PC-3 (cell line): Measurements from ENCODE around the gene DPT. TPM values are rescaled to one million over a fixed set of nuclear protein-coding genes. Genes with fewer than 3 reads are reported as not detected.

ENCODE experiments used
- ATAC-seq: fragments of 200-7000 bp; cut with Tn5 transposase; 2 replicates; pipeline ENCODE4 v1.9.1; 2020; ENCODE audit warnings: mild to moderate bottlenecking, moderate library complexity
- BruUV-seq: library from RNA; stranded (reverse); fragments of 400-500 nt; replicated peaks from 2 replicates; lab custom pipeline; 2021; lab: Mats Ljungman, UMichigan
- CTCF ChIA-PET: fragments of 300-600 bp; sonication (Branson Sonifier 250); formaldehyde crosslinking; loops from one replicate; lab custom pipeline; 2022; ENCODE audit warnings: antibody characterized with exemption; lab: Charles Lee
- POLR2A ChIA-PET: fragments of 300-600 bp; sonication (Branson Sonifier 250); formaldehyde crosslinking; loops from one replicate; lab custom pipeline; 2022; ENCODE audit warnings: antibody characterized with exemption; ENCODE audit not compliant: unreplicated experiment; lab: Charles Lee
- DNase-seq: peaks from one replicate; pipeline ENCODE4 v3.0.0-alpha.2; 2015
- H2AFZ ChIP-seq: fragments of 300-600 bp; sonication (generic); 2 replicates; pipeline ENCODE4 v1.6.0; 2016; ENCODE audit warnings: antibody characterized with exemption, low read length
- H3F3A ChIP-seq: fragments of 300-600 bp; sonication (generic); one replicate; pipeline ENCODE4 v1.6.0; 2017; ENCODE audit warnings: antibody characterized with exemption, low read length, control low read depth, mild to moderate bottlenecking; ENCODE audit not compliant: unreplicated experiment
- H3K27ac ChIP-seq: fragments of 300-600 bp; sonication (generic); 2 replicates; pipeline ENCODE4 v1.5.1; 2016; ENCODE audit warnings: mild to moderate bottlenecking, low read length
- H3K27me3 ChIP-seq: fragments of 300-600 bp; sonication (generic); 2 replicates; pipeline ENCODE4 v1.6.1; 2016; ENCODE audit warnings: low read length, mixed read lengths
- H3K36me3 ChIP-seq: fragments of 300-600 bp; sonication (generic); 2 replicates; pipeline ENCODE4 v1.6.1; 2016; ENCODE audit warnings: low read depth, mixed run types, low read length, mixed read lengths
- H3K4me1 ChIP-seq: fragments of 300-600 bp; sonication (generic); 2 replicates; pipeline ENCODE4 v1.5.1; 2016; ENCODE audit warnings: low read length; ENCODE audit not compliant: insufficient read depth
- H3K4me2 ChIP-seq: fragments of 300-600 bp; sonication (generic); 2 replicates; pipeline ENCODE4 v1.6.0; 2016; ENCODE audit warnings: low read length
- H3K4me3 ChIP-seq: fragments of 300-600 bp; sonication (generic); 2 replicates; pipeline ENCODE4 v1.5.1; 2016; ENCODE audit warnings: mild to moderate bottlenecking, low read length, mixed read lengths
- H3K79me2 ChIP-seq: fragments of 300-600 bp; sonication (generic); 2 replicates; pipeline ENCODE4 v1.6.1; 2017; ENCODE audit warnings: low read length, mixed read lengths
- H3K9ac ChIP-seq: fragments of 300-600 bp; sonication (generic); 2 replicates; pipeline ENCODE4 v1.6.0; 2016; ENCODE audit warnings: mild to moderate bottlenecking, low read length
- H3K9me2 ChIP-seq: fragments of 300-600 bp; sonication (generic); replicated peaks from 2 replicates; pipeline ENCODE4 v1.6.1; 2016; ENCODE audit warnings: mixed run types, low read length, mixed read lengths
- H3K9me3 ChIP-seq: fragments of 300-600 bp; sonication (generic); 2 replicates; pipeline ENCODE4 v1.6.1; 2016; ENCODE audit warnings: low read length, mixed read lengths
- H4K20me1 ChIP-seq: fragments of 300-600 bp; sonication (generic); 2 replicates; pipeline ENCODE4 v1.6.1; 2016; ENCODE audit warnings: low read length, mixed read lengths
- EZH2 ChIP-seq: fragments of 300-600 bp; sonication (generic); IDR thresholded peaks from one replicate; pipeline ENCODE4 v1.6.1; 2017; ENCODE audit warnings: antibody characterized with exemption, mild to moderate bottlenecking, low read length; ENCODE audit not compliant: unreplicated experiment
- EZH2phosphoT487 ChIP-seq: fragments of 300-600 bp; sonication (generic); IDR thresholded peaks from 2 replicates; pipeline ENCODE4 v1.6.1; 2018; ENCODE audit warnings: mild to moderate bottlenecking, antibody characterized with exemption, low read length, borderline replicate concordance
- intact Hi-C: fragments of 100-400 bp; cut with micrococcal nuclease; formaldehyde crosslinking; loops from 2 replicates; pipeline ENCODE4 v1.9.0; 2023
- total RNA-seq: library from RNA; depleted of rRNA; stranded (reverse); fragments of >200 nt; gene quantifications from 2 replicates; pipeline ENCODE4 v1.2.3, GENCODE V29; 2014
- TF ChIP-seq, protein P1 (sequence below): fragments of 300-600 bp; sonication (generic); conservative IDR thresholded peaks from 2 replicates; pipeline ENCODE4 v1.5.1; 2017; ENCODE audit warnings: antibody characterized with exemption, low read depth, mild to moderate bottlenecking, low read length

The DPT gene
- total RNA-seq, 1 experiment from 2014 or later: not detected

DNA sequence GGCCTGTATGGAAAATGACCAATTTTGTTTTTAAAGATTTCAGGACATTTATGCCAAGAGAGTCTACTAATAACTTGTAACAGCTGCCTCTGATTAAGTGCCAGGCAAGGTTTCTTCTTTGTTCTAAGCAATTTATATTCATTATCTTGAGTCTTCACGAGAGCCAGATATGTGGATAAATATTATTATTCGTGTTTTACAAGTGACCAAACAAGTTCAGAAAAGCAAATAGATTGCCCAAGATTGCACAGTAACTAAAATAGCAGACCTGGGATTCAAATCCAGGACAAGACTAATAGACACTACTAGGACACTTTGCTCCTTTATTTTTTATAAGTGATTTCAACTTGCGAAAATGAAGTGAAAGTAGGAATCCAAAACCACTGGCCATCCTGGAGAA lies 30.1 kb upstream of the DPT start:
- Histone ChIP-seq H3K4me2 (no peak overlapping the region), H2AFZ (no peak overlapping the region), H3K9me2 (no peaks in the 10 kb centered on the region), H3K4me1 (no peaks in the 10 kb centered on the region), H3K36me3 (no peaks in the 10 kb centered on the region), H4K20me1 (no peaks in the 10 kb centered on the region), H3K27me3 (no peaks in the 10 kb centered on the region), H3F3A (no peaks in the 10 kb centered on the region), H3K27ac (no peak overlapping the region), H3K9me3 (no peaks in the 10 kb centered on the region), H3K79me2 (no peaks in the 10 kb centered on the region), H3K9ac (no peak overlapping the region), H3K4me3 (no peak overlapping the region)
- ChIA-PET POLR2A (no interaction called here), CTCF (no interaction called here)
- TF ChIP-seq EZH2phosphoT487: no peak
- TF ChIP-seq, protein P1, sequence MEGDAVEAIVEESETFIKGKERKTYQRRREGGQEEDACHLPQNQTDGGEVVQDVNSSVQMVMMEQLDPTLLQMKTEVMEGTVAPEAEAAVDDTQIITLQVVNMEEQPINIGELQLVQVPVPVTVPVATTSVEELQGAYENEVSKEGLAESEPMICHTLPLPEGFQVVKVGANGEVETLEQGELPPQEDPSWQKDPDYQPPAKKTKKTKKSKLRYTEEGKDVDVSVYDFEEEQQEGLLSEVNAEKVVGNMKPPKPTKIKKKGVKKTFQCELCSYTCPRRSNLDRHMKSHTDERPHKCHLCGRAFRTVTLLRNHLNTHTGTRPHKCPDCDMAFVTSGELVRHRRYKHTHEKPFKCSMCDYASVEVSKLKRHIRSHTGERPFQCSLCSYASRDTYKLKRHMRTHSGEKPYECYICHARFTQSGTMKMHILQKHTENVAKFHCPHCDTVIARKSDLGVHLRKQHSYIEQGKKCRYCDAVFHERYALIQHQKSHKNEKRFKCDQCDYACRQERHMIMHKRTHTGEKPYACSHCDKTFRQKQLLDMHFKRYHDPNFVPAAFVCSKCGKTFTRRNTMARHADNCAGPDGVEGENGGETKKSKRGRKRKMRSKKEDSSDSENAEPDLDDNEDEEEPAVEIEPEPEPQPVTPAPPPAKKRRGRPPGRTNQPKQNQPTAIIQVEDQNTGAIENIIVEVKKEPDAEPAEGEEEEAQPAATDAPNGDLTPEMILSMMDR: no peak
- TF ChIP-seq EZH2: no peak
- BruUV-seq: no TSS peak
- ATAC-seq (no peak), DNase-seq (no peak)
- intact Hi-C loops: no loop called here

GRCh38 chr1:168758503-168758902 lies 29.5 kb upstream of the DPT start:
- CTCF ChIA-PET: no interaction called here
- no peak overlapping the region for H3K4me3 ChIP-seq
- no peak overlapping the region for H2AFZ ChIP-seq
- BruUV-seq: no TSS peak
- POLR2A ChIA-PET: no interaction called here
- H3K36me3 ChIP-seq: no peaks in the 10 kb centered on the region
- H3F3A ChIP-seq: no peaks in the 10 kb centered on the region
- no peaks in the 10 kb centered on the region for H4K20me1 ChIP-seq
- H3K9me3 ChIP-seq: no peaks in the 10 kb centered on the region
- no peak for ATAC-seq
- no peaks in the 10 kb centered on the region for H3K79me2 ChIP-seq
- H3K4me1 ChIP-seq: no peaks in the 10 kb centered on the region
- H3K9me2 ChIP-seq: no peaks in the 10 kb centered on the region
- H3K9ac ChIP-seq: no peak overlapping the region
- H3K27me3 ChIP-seq: no peaks in the 10 kb centered on the region
- TF ChIP-seq, protein P1: no peak
- no peak for TF ChIP-seq EZH2
- TF ChIP-seq EZH2phosphoT487: no peak
- intact Hi-C loops: no loop called here
- H3K4me2 ChIP-seq: no peak overlapping the region
- no peak overlapping the region for H3K27ac ChIP-seq
- no peak for DNase-seq

DNA sequence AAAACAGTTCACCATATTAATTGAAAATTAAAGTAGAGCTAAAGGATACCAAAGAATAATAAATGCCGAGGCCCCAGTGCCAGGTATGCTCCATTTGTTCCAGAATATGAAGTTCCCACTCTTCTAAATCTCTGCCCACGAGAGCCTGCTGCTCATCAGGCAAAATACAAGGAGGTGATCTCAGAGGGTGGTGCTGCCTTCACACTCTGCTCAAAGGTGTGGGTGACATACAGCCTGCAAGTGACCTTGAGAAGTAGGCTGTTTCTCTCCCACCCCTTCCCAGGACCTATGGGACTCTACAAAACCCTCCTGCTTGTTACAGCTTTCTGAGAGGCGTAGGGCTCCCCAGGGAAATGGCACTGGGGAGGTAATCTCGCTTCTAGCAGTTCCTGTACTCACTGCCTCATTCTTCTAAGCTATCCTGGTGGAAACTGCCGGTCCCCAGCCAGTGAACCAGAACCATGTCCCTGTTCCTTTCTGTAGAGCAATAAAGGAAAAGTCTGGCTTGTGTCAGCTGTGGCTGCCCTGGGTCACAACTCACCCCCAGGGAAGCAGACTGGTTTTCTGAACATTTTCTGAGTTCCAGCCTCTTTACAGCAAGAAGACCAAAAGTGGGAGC lies 26.9 kb upstream of the DPT start:
- Histone ChIP-seq H3K27ac (no peak overlapping the region), H3K9me3 (no peaks in the 10 kb centered on the region), H3K36me3 (no peaks in the 10 kb centered on the region), H3K9me2 (no peaks in the 10 kb centered on the region), H3F3A (no peaks in the 10 kb centered on the region), H3K4me1 (peaks cover 23% of the 10 kb centered on the region), H3K79me2 (no peaks in the 10 kb centered on the region), H4K20me1 (no peaks in the 10 kb centered on the region), H3K4me2 (no peak overlapping the region), H3K4me3 (no peak overlapping the region), H3K9ac (no peak overlapping the region), H2AFZ (no peak overlapping the region), H3K27me3 (no peaks in the 10 kb centered on the region)
- ChIA-PET CTCF (no interaction called here), POLR2A (interaction anchor here (0.5 to 0.6 kb wide), 2 partner anchors 64 to 208 kb away, joined by 3 read pairs; no protein-coding TSS in a partner anchor)
- TF ChIP-seq EZH2 (no peak), EZH2phosphoT487 (no peak)
- TF ChIP-seq, protein P1: no peak
- ATAC-seq (no peak), DNase-seq (no peak)
- no TSS peak for BruUV-seq
- intact Hi-C loops: no loop called here
